IMR-90 (cell line): ENCODE results near the gene RNASE12. TPM values are rescaled to one million over a fixed set of nuclear protein-coding genes. Genes with fewer than 3 reads are reported as not detected.

Experiments
- ATAC-seq: fragments of 200-7000 bp; cut with Tn5 transposase; 2 replicates; pipeline ENCODE4 v1.9.1; 2020; ENCODE audit warnings: low read depth, mild to moderate bottlenecking, moderate library complexity
- BruUV-seq: library from RNA; stranded (reverse); fragments of 400-500 nt; replicated peaks from 2 replicates; lab custom pipeline; 2021; lab: Mats Ljungman, UMichigan
- CTCF ChIA-PET: fragments of 300-600 bp; formaldehyde crosslinking; extraction: SDS; loops from one replicate; lab custom pipeline; 2021; ENCODE audit warnings: antibody characterized with exemption; lab: Yijun Ruan, JAX
- POLR2A ChIA-PET: fragments of 300-600 bp; sonication (Branson Sonifier 250); formaldehyde crosslinking; loops from one replicate; lab custom pipeline; 2022; ENCODE audit warnings: antibody characterized with exemption; ENCODE audit not compliant: unreplicated experiment; lab: Charles Lee
- DNase-seq: peaks from one replicate; pipeline ENCODE4 v3.0.0; 2013
- H2AFZ ChIP-seq: replicated peaks from 2 replicates; pipeline ENCODE3; 2013; ENCODE audit warnings: low read length, mild to moderate bottlenecking; ENCODE audit not compliant: poor library complexity
- H2AK5ac ChIP-seq: 2 replicates; pipeline ENCODE4 v1.6.1; 2013; ENCODE audit warnings: low read depth, low read length, inconsistent platforms
- H2AK9ac ChIP-seq: replicated peaks from 2 replicates; pipeline ENCODE3; 2013; ENCODE audit warnings: mild to moderate bottlenecking, low read depth, low read length, moderate library complexity; ENCODE audit not compliant: poor library complexity
- H2BK120ac ChIP-seq: 2 replicates; pipeline ENCODE4 v1.6.1; 2013; ENCODE audit warnings: low read depth, low read length, inconsistent platforms
- H2BK15ac ChIP-seq: 3 replicates; pipeline ENCODE4 v1.6.1; 2013; ENCODE audit warnings: low read depth, low read length, inconsistent platforms
- H2BK20ac ChIP-seq: 2 replicates; pipeline ENCODE4 v1.6.1; 2013; ENCODE audit warnings: low read depth, mild to moderate bottlenecking, inconsistent platforms, low read length, moderate library complexity
- H2BK5ac ChIP-seq: 2 replicates; pipeline ENCODE4 v1.6.1; 2013; ENCODE audit warnings: mild to moderate bottlenecking, low read depth, low read length, inconsistent platforms; ENCODE audit not compliant: poor library complexity, severe bottlenecking
- H3K14ac ChIP-seq: replicated peaks from 2 replicates; pipeline ENCODE4 v1.6.1; 2013; ENCODE audit warnings: low read depth, low read length, inconsistent platforms
- H3K18ac ChIP-seq: 2 replicates; pipeline ENCODE4 v1.6.1; 2013; ENCODE audit warnings: low read depth, low read length, control low read depth
- H3K23ac ChIP-seq: 2 replicates; pipeline ENCODE4 v1.6.1; 2013; ENCODE audit warnings: low read depth, low read length, inconsistent platforms
- H3K27ac ChIP-seq: 2 replicates; pipeline ENCODE4 v1.5.1; 2013; ENCODE audit warnings: mild to moderate bottlenecking, control low read depth, low read length; ENCODE audit not compliant: insufficient read depth
- H3K27me3 ChIP-seq: 2 replicates; pipeline ENCODE4 v1.6.1; 2013; ENCODE audit warnings: low read length; ENCODE audit not compliant: control insufficient read depth, insufficient read depth
- H3K36me3 ChIP-seq: 2 replicates; pipeline ENCODE4 v1.6.1; 2013; ENCODE audit warnings: low read length, mixed read lengths; ENCODE audit not compliant: control insufficient read depth, insufficient read depth
- H3K4ac ChIP-seq: 2 replicates; pipeline ENCODE4 v1.6.1; 2013; ENCODE audit warnings: low read depth, low read length, inconsistent platforms
- H3K4me1 ChIP-seq: 2 replicates; pipeline ENCODE4 v1.6.1; 2013; ENCODE audit warnings: low read length, mixed read lengths; ENCODE audit not compliant: control insufficient read depth, insufficient read depth
- H3K4me2 ChIP-seq: 2 replicates; pipeline ENCODE4 v1.6.1; 2013; ENCODE audit warnings: low read depth, mild to moderate bottlenecking, control low read depth, low read length, moderate library complexity
- H3K4me3 ChIP-seq: 2 replicates; pipeline ENCODE4 v1.5.1; 2013; ENCODE audit warnings: low read depth, mild to moderate bottlenecking, control low read depth, low read length, moderate library complexity; ENCODE audit not compliant: insufficient read depth
- H3K56ac ChIP-seq: 2 replicates; pipeline ENCODE4 v1.6.1; 2013; ENCODE audit warnings: low read length, inconsistent platforms; ENCODE audit not compliant: insufficient read depth; ENCODE audit errors: extremely low read depth
- H3K79me1 ChIP-seq, 2 experiments: 2 replicates each; pipeline ENCODE4 v1.6.1; 2013; ENCODE audit warnings: low read length in 2 of 2, inconsistent platforms in 1 of 2, low read depth in 1 of 2
- H3K9ac ChIP-seq: 2 replicates; pipeline ENCODE4 v1.6.1; 2013; ENCODE audit warnings: low read depth, low read length, control low read depth
- H3K9me1 ChIP-seq: 2 replicates; pipeline ENCODE4 v1.6.1; 2013; ENCODE audit warnings: low read length, inconsistent platforms; ENCODE audit not compliant: insufficient read depth
- H3K9me3 ChIP-seq: 2 replicates; pipeline ENCODE4 v1.6.1; 2013; ENCODE audit warnings: low read length; ENCODE audit not compliant: control insufficient read depth, insufficient read depth
- H4K20me1 ChIP-seq: 2 replicates; pipeline ENCODE4 v1.6.1; 2013; ENCODE audit warnings: low read length, inconsistent platforms; ENCODE audit not compliant: insufficient read depth
- H4K5ac ChIP-seq: 2 replicates; pipeline ENCODE4 v1.6.1; 2013; ENCODE audit warnings: mild to moderate bottlenecking, low read depth, low read length, control low read depth
- H4K8ac ChIP-seq, 2 experiments: 2 replicates each; pipeline ENCODE4 v1.6.1; 2013; ENCODE audit warnings: low read depth in 2 of 2, low read length in 2 of 2, control low read depth in 1 of 2, inconsistent platforms in 1 of 2
- H4K91ac ChIP-seq: 2 replicates; pipeline ENCODE4 v1.6.1; 2013; ENCODE audit warnings: low read depth, low read length, inconsistent platforms; ENCODE audit not compliant: insufficient read depth
- BHLHE40 ChIP-seq: fragments of 150-350 bp; IDR thresholded peaks from 2 replicates; pipeline ENCODE4 v1.6.1; 2016; ENCODE audit warnings: mild to moderate bottlenecking, low read depth, low read length
- CEBPB ChIP-seq: IDR thresholded peaks from 2 replicates; pipeline ENCODE4 v1.6.1; 2012; ENCODE audit warnings: low read depth, low read length, improper control_type of control experiment
- CHD1 ChIP-seq: IDR thresholded peaks from 2 replicates; pipeline ENCODE4 v1.6.1; 2012; ENCODE audit warnings: low read depth, low read length, improper control_type of control experiment
- CTCF ChIP-seq: conservative IDR thresholded peaks from 2 replicates; pipeline ENCODE4 v1.5.1; 2012; ENCODE audit warnings: mild to moderate bottlenecking, low read depth, low read length, improper control_type of control experiment
- ELK1 ChIP-seq: fragments of 150-350 bp; IDR thresholded peaks from 2 replicates; pipeline ENCODE4 v1.6.1; 2016; ENCODE audit warnings: low read depth, mild to moderate bottlenecking, low read length, moderate library complexity, borderline replicate concordance
- FOS ChIP-seq: fragments of 150-350 bp; IDR thresholded peaks from 2 replicates; pipeline ENCODE4 v1.6.1; 2016; ENCODE audit warnings: low read depth, low read length
- MAFK ChIP-seq: IDR thresholded peaks from 2 replicates; pipeline ENCODE4 v1.6.1; 2012; ENCODE audit warnings: low read depth, low read length, improper control_type of control experiment
- MAZ ChIP-seq: IDR thresholded peaks from 2 replicates; pipeline ENCODE4 v1.6.1; 2012; ENCODE audit warnings: low read depth, mild to moderate bottlenecking, low read length, improper control_type of control experiment, moderate library complexity, borderline replicate concordance
- MXI1 ChIP-seq: IDR thresholded peaks from 2 replicates; pipeline ENCODE4 v1.6.1; 2012; ENCODE audit warnings: low read depth, mild to moderate bottlenecking, low read length, moderate library complexity, borderline replicate concordance
- POLR2A ChIP-seq: IDR thresholded peaks from 2 replicates; pipeline ENCODE4 v1.6.1; 2012; ENCODE audit warnings: mild to moderate bottlenecking, low read depth, low read length
- RAD21 ChIP-seq: IDR thresholded peaks from 2 replicates; pipeline ENCODE4 v1.6.1; 2012; ENCODE audit warnings: low read length, improper control_type of control experiment
- RFX5 ChIP-seq: IDR thresholded peaks from 2 replicates; pipeline ENCODE4 v1.8.0; 2012; ENCODE audit warnings: low read depth, mild to moderate bottlenecking, low read length, moderate library complexity
- SMC3 ChIP-seq: fragments of 150-350 bp; IDR thresholded peaks from 2 replicates; pipeline ENCODE4 v1.6.1; 2016; ENCODE audit warnings: low read depth, mild to moderate bottlenecking, antibody characterized with exemption, low read length, moderate library complexity
- USF2 ChIP-seq: fragments of 150-350 bp; IDR thresholded peaks from 2 replicates; pipeline ENCODE4 v1.6.1; 2017; ENCODE audit warnings: mild to moderate bottlenecking, antibody characterized with exemption, low read length, low read depth
- WGBS, 2 experiments: methylation state at CpG; one replicate each; pipeline versions ENCODE4 v1.1.5 to v1.1.7; 2013; ENCODE audit warnings: missing lambda C conversion rate in 2 of 2; ENCODE audit not compliant: insufficient read length in 1 of 2; ENCODE audit errors: extremely low coverage in 2 of 2; 5-methylcytosine and 5-hydroxymethylcytosine counted together
- dilution Hi-C: fragments of 300-500 bp; cut with HindIII; formaldehyde crosslinking; loops from one replicate; pipeline ENCODE4 v1.14.3; 2018; ENCODE audit warnings: low sequenced_read_pairs; ENCODE audit not compliant: unreplicated experiment
- in situ Hi-C: fragments of 300-500 bp; cut with MboI; formaldehyde crosslinking; loops from 3 replicates; pipeline ENCODE4 v1.14.3; 2019; ENCODE audit warnings: low sequenced_read_pairs, inconsistent platforms, mixed read lengths
- intact Hi-C: fragments of 100-400 bp; cut with micrococcal nuclease; formaldehyde crosslinking; loops from 2 replicates; pipeline ENCODE4 v1.10.0; 2022
- polyA plus RNA-seq, 3 experiments: library from polyadenylated mRNA; depleted of rRNA; stranded (reverse); fragments of >200 nt; gene quantifications; 2 replicates each; pipeline ENCODE4 v1.2.3, GENCODE V29; 2012; ENCODE audit warnings: low replicate concordance in 1 of 3
- total RNA-seq: library from RNA; depleted of rRNA; stranded (reverse); fragments of >200 nt; gene quantifications from 2 replicates; pipeline ENCODE4 v1.2.3, GENCODE V29; 2012

The RNASE12 gene
- total and polyA plus RNA-seq, 2 of the 4 experiments (the other 2 are of a cell fraction): not detected

- no peaks in the 10 kb centered on the region for H3K79me1 ChIP-seq
- H4K20me1 ChIP-seq: no peaks in the 10 kb centered on the region
- ATAC-seq (no peak), DNase-seq (no peak)
- no peak overlapping the region for H3K14ac ChIP-seq
- H3K4me2 ChIP-seq: no peak overlapping the region
- no peaks in the 10 kb centered on the region for H3K9me1 ChIP-seq
- dilution Hi-C loops: no loop called here
- H2BK120ac ChIP-seq: no peak overlapping the region
- in situ Hi-C loops: no loop called here
- H4K91ac ChIP-seq: no peak overlapping the region
- no peak overlapping the region for H2AFZ ChIP-seq
- no peak overlapping the region for H3K9ac ChIP-seq
- BruUV-seq: no TSS peak
- no peak overlapping the region for H2BK15ac ChIP-seq
- no peak overlapping the region for H4K8ac ChIP-seq
- no peak overlapping the region for H3K18ac ChIP-seq
- 50% methylated on average over 5 of the region's 13 CpGs; no CpG with 5 or more reads in 1 of the 2 experiments for WGBS, 2 experiments
- H3K4ac ChIP-seq: no peak overlapping the region
- H2AK5ac ChIP-seq: no peak overlapping the region
- no peak overlapping the region for H4K5ac ChIP-seq
- H2BK20ac ChIP-seq: no peak overlapping the region
- no peaks in the 10 kb centered on the region for H3K4me1 ChIP-seq
- no peak overlapping the region for H3K56ac ChIP-seq
- no peak for TF ChIP-seq CTCF
- TF ChIP-seq RAD21: no peak
- no peak for TF ChIP-seq ELK1
- no peak for TF ChIP-seq MXI1
- TF ChIP-seq RFX5: no peak
- TF ChIP-seq BHLHE40: no peak
- TF ChIP-seq USF2: no peak
- TF ChIP-seq MAFK: no peak
- no peak for TF ChIP-seq CEBPB
- TF ChIP-seq CHD1: no peak
- no peak for TF ChIP-seq MAZ
- TF ChIP-seq POLR2A: no peak
- no peak for TF ChIP-seq FOS
- no peak for TF ChIP-seq SMC3
- ChIA-PET CTCF (no interaction called here), POLR2A (no interaction called here)
- no peak overlapping the region for H3K4me3 ChIP-seq
- no peaks in the 10 kb centered on the region for H3K36me3 ChIP-seq
- H3K9me3 ChIP-seq: no peaks in the 10 kb centered on the region
- no peak overlapping the region for H2BK5ac ChIP-seq
- H3K23ac ChIP-seq: no peak overlapping the region
- H3K27me3 ChIP-seq: no peaks in the 10 kb centered on the region
- intact Hi-C loops: no loop called here
- no peak overlapping the region for H3K27ac ChIP-seq
- H2AK9ac ChIP-seq: no peak overlapping the region
These were observed 12.9 kb upstream of the RNASE12 start for GRCh38 chr14:20603813-20604690.
